Effector memory CD4-positive, alpha-beta T cell (primary cell): ENCODE measurements around the gene SUPT7L.
"Not testable (repeated sequence)": the region's sequence is repeated elsewhere in the genome, so short reads cannot be mapped to it uniquely, and the experiment has no call there.

Experiments
- DNase-seq, 3 donors: peaks; one replicate each; pipeline ENCODE4 v3.0.0-alpha.2; 2020
- H3K27ac ChIP-seq: 2 replicates; pipeline ENCODE4 v1.7.0; 2013; ENCODE audit warnings: mild to moderate bottlenecking, low read length, moderate library complexity; ENCODE audit not compliant: insufficient read depth, poor library complexity, severe bottlenecking
- H3K27me3 ChIP-seq: replicated peaks from 2 replicates; pipeline ENCODE4 v1.7.0; 2013; ENCODE audit warnings: mild to moderate bottlenecking, low read length; ENCODE audit not compliant: insufficient read depth, control insufficient read depth, poor library complexity, severe bottlenecking
- H3K36me3 ChIP-seq: 2 replicates; pipeline ENCODE4 v1.7.0; 2013; ENCODE audit warnings: mild to moderate bottlenecking, low read length, moderate library complexity; ENCODE audit not compliant: control insufficient read depth, insufficient read depth
- H3K4me1 ChIP-seq: 2 replicates; pipeline ENCODE4 v1.7.0; 2013; ENCODE audit warnings: low read length, mild to moderate bottlenecking; ENCODE audit not compliant: control insufficient read depth, insufficient read depth, poor library complexity, severe bottlenecking
- H3K4me3 ChIP-seq: 2 replicates; pipeline ENCODE4 v1.7.0; 2013; ENCODE audit warnings: low read length, low read depth, mild to moderate bottlenecking; ENCODE audit not compliant: insufficient read depth, poor library complexity, severe bottlenecking
- H3K9me3 ChIP-seq: 2 replicates; pipeline ENCODE4 v1.7.0; 2013; ENCODE audit warnings: mild to moderate bottlenecking, low read length, moderate library complexity; ENCODE audit not compliant: control insufficient read depth

The SUPT7L gene

GRCh38 chr2:27645197-27645596 lies 18.2 kb downstream of the SUPT7L start:
- DNase-seq, result no peak
- H3K4me1 ChIP-seq, result no peaks in the 10 kb centered on the region
- no peak overlapping the region for H3K4me3 ChIP-seq
- H3K27ac ChIP-seq, result no peak overlapping the region
- no peaks in the 10 kb centered on the region for H3K9me3 ChIP-seq
- peaks cover 64% of the 10 kb centered on the region for H3K36me3 ChIP-seq
- no peaks in the 10 kb centered on the region for H3K27me3 ChIP-seq

GRCh38 chr2:27640722-27641245 lies 22.6 kb downstream of the SUPT7L start:
- no peaks in the 10 kb centered on the region for H3K4me1 ChIP-seq
- H3K4me3 ChIP-seq, result no peak overlapping the region
- no peaks in the 10 kb centered on the region for H3K27me3 ChIP-seq
- H3K36me3 ChIP-seq, result peaks cover 64% of the 10 kb centered on the region
- H3K9me3 ChIP-seq, result no peaks in the 10 kb centered on the region
- DNase-seq, result no peak
- H3K27ac ChIP-seq, result no peak overlapping the region

GRCh38 chr2:27638709-27639108 lies 24.7 kb downstream of the SUPT7L start:
- no peak for DNase-seq
- no peaks in the 10 kb centered on the region for H3K9me3 ChIP-seq
- no peaks in the 10 kb centered on the region for H3K27me3 ChIP-seq
- no peaks in the 10 kb centered on the region for H3K4me1 ChIP-seq
- no peak overlapping the region for H3K4me3 ChIP-seq
- peaks cover 65% of the 10 kb centered on the region for H3K36me3 ChIP-seq
- no peak overlapping the region for H3K27ac ChIP-seq

- peak overlapping the region; percentile 33 for H3K27ac ChIP-seq
- H3K36me3 ChIP-seq, result peaks cover 60% of the 10 kb centered on the region
- no peaks in the 10 kb centered on the region for H3K4me1 ChIP-seq
- H3K9me3 ChIP-seq, result no peaks in the 10 kb centered on the region
- DNase-seq, result no peak
- H3K4me3 ChIP-seq, result no peak overlapping the region
- H3K27me3 ChIP-seq, result no peaks in the 10 kb centered on the region
These were observed 25.3 kb downstream of the SUPT7L start for GRCh38 chr2:27638037-27638637.

- Histone ChIP-seq H3K9me3 (no peaks in the 10 kb centered on the region), H3K27ac (no peak overlapping the region), H3K27me3 (no peaks in the 10 kb centered on the region), H3K4me1 (no peaks in the 10 kb centered on the region), H3K4me3 (no peak overlapping the region), H3K36me3 (peaks cover 64% of the 10 kb centered on the region)
- DNase-seq, result no peak
These were observed 26.6 kb downstream of the SUPT7L start for GRCh38 chr2:27636766-27637165.

- peaks cover 56% of the 10 kb centered on the region for H3K36me3 ChIP-seq
- no peaks in the 10 kb centered on the region for H3K27me3 ChIP-seq
- H3K4me3 ChIP-seq, result no peak overlapping the region
- no peak overlapping the region for H3K27ac ChIP-seq
- H3K4me1 ChIP-seq, result peaks cover 7% of the 10 kb centered on the region
- no peaks in the 10 kb centered on the region for H3K9me3 ChIP-seq
- no peak for DNase-seq
These were observed 29.1 kb downstream of the SUPT7L start for GRCh38 chr2:27634291-27634690.

GRCh38 chr2:27630257-27630656 lies 33.2 kb downstream of the SUPT7L start:
- not testable (repeated sequence) for H3K4me3 ChIP-seq, DNase-seq

GRCh38 chr2:27628767-27629709 lies 34.4 kb downstream of the SUPT7L start, which contains the start of the genes CCDC121 and GPN1:
CCDC121 (minus strand) TSS chr2:27629012; CDS start chr2:27627799, 1,213 bp downstream.
GPN1 (plus strand) TSS chr2:27629050; CDS start chr2:27629059, 9 bp downstream.
- H3K4me3 ChIP-seq, result peak within 1 kb of the TSS; percentile 99
- peak within 1 kb of the TSS; percentile 88 for H3K27ac ChIP-seq
- H3K27me3 ChIP-seq, result no peaks in the 10 kb centered on the region
- DNase-seq, result peak; percentile 87 to 92 (median 91)
- H3K9me3 ChIP-seq, result no peaks in the 10 kb centered on the region
- H3K36me3 ChIP-seq, result peaks cover 27% of the 10 kb centered on the region
- H3K4me1 ChIP-seq, result peaks cover 7% of the 10 kb centered on the region

More at GRCh38 chr2:27630257-27630656, 33.2 kb downstream of the SUPT7L start:
- peaks cover 34% of the 10 kb centered on the region for H3K36me3 ChIP-seq
- H3K4me1 ChIP-seq, H3K9me3 ChIP-seq, H3K27me3 ChIP-seq, H3K27ac ChIP-seq: not testable (repeated sequence)

GRCh38 chr2:27627963-27628766 lies 35.2 kb downstream of the SUPT7L start:
- Histone ChIP-seq H3K4me1 (peaks cover 7% of the 10 kb centered on the region), H3K27ac (peak overlapping the region; percentile 88), H3K9me3 (no peaks in the 10 kb centered on the region), H3K36me3 (peaks cover 36% of the 10 kb centered on the region), H3K4me3 (peak overlapping the region; percentile 99), H3K27me3 (no peaks in the 10 kb centered on the region)
- DNase-seq, result no peak
